IMR-90 (cell line): Measurements from ENCODE around the gene CYGB. TPM values are rescaled to one million over a fixed set of nuclear protein-coding genes. Genes with fewer than 3 reads are reported as not detected.
A peak's percentile ranks its signal among the peaks of the same experiment; 100 is the strongest.

Source experiments
- ATAC-seq: fragments of 200-7000 bp; cut with Tn5 transposase; 2 replicates; pipeline ENCODE4 v1.9.1; 2020; ENCODE audit warnings: low read depth, mild to moderate bottlenecking, moderate library complexity
- BruUV-seq: library from RNA; stranded (reverse); fragments of 400-500 nt; replicated peaks from 2 replicates; lab custom pipeline; 2021; lab: Mats Ljungman, UMichigan
- CTCF ChIA-PET: fragments of 300-600 bp; formaldehyde crosslinking; extraction: SDS; loops from one replicate; lab custom pipeline; 2021; ENCODE audit warnings: antibody characterized with exemption; lab: Yijun Ruan, JAX
- POLR2A ChIA-PET: fragments of 300-600 bp; sonication (Branson Sonifier 250); formaldehyde crosslinking; loops from one replicate; lab custom pipeline; 2022; ENCODE audit warnings: antibody characterized with exemption; ENCODE audit not compliant: unreplicated experiment; lab: Charles Lee
- DNase-seq: peaks from one replicate; pipeline ENCODE4 v3.0.0; 2013
- H2AFZ ChIP-seq: replicated peaks from 2 replicates; pipeline ENCODE3; 2013; ENCODE audit warnings: low read length, mild to moderate bottlenecking; ENCODE audit not compliant: poor library complexity
- H2AK5ac ChIP-seq: 2 replicates; pipeline ENCODE4 v1.6.1; 2013; ENCODE audit warnings: low read depth, low read length, inconsistent platforms
- H2AK9ac ChIP-seq: replicated peaks from 2 replicates; pipeline ENCODE3; 2013; ENCODE audit warnings: mild to moderate bottlenecking, low read depth, low read length, moderate library complexity; ENCODE audit not compliant: poor library complexity
- H2BK120ac ChIP-seq: 2 replicates; pipeline ENCODE4 v1.6.1; 2013; ENCODE audit warnings: low read depth, low read length, inconsistent platforms
- H2BK15ac ChIP-seq: 3 replicates; pipeline ENCODE4 v1.6.1; 2013; ENCODE audit warnings: low read depth, low read length, inconsistent platforms
- H2BK20ac ChIP-seq: 2 replicates; pipeline ENCODE4 v1.6.1; 2013; ENCODE audit warnings: low read depth, mild to moderate bottlenecking, inconsistent platforms, low read length, moderate library complexity
- H2BK5ac ChIP-seq: 2 replicates; pipeline ENCODE4 v1.6.1; 2013; ENCODE audit warnings: mild to moderate bottlenecking, low read depth, low read length, inconsistent platforms; ENCODE audit not compliant: poor library complexity, severe bottlenecking
- H3K14ac ChIP-seq: replicated peaks from 2 replicates; pipeline ENCODE4 v1.6.1; 2013; ENCODE audit warnings: low read depth, low read length, inconsistent platforms
- H3K18ac ChIP-seq: 2 replicates; pipeline ENCODE4 v1.6.1; 2013; ENCODE audit warnings: low read depth, low read length, control low read depth
- H3K23ac ChIP-seq: 2 replicates; pipeline ENCODE4 v1.6.1; 2013; ENCODE audit warnings: low read depth, low read length, inconsistent platforms
- H3K27ac ChIP-seq: 2 replicates; pipeline ENCODE4 v1.5.1; 2013; ENCODE audit warnings: mild to moderate bottlenecking, control low read depth, low read length; ENCODE audit not compliant: insufficient read depth
- H3K27me3 ChIP-seq: 2 replicates; pipeline ENCODE4 v1.6.1; 2013; ENCODE audit warnings: low read length; ENCODE audit not compliant: control insufficient read depth, insufficient read depth
- H3K36me3 ChIP-seq: 2 replicates; pipeline ENCODE4 v1.6.1; 2013; ENCODE audit warnings: low read length, mixed read lengths; ENCODE audit not compliant: control insufficient read depth, insufficient read depth
- H3K4ac ChIP-seq: 2 replicates; pipeline ENCODE4 v1.6.1; 2013; ENCODE audit warnings: low read depth, low read length, inconsistent platforms
- H3K4me1 ChIP-seq: 2 replicates; pipeline ENCODE4 v1.6.1; 2013; ENCODE audit warnings: low read length, mixed read lengths; ENCODE audit not compliant: control insufficient read depth, insufficient read depth
- H3K4me2 ChIP-seq: 2 replicates; pipeline ENCODE4 v1.6.1; 2013; ENCODE audit warnings: low read depth, mild to moderate bottlenecking, control low read depth, low read length, moderate library complexity
- H3K4me3 ChIP-seq: 2 replicates; pipeline ENCODE4 v1.5.1; 2013; ENCODE audit warnings: low read depth, mild to moderate bottlenecking, control low read depth, low read length, moderate library complexity; ENCODE audit not compliant: insufficient read depth
- H3K56ac ChIP-seq: 2 replicates; pipeline ENCODE4 v1.6.1; 2013; ENCODE audit warnings: low read length, inconsistent platforms; ENCODE audit not compliant: insufficient read depth; ENCODE audit errors: extremely low read depth
- H3K79me1 ChIP-seq, 2 experiments: 2 replicates each; pipeline ENCODE4 v1.6.1; 2013; ENCODE audit warnings: low read length in 2 of 2, inconsistent platforms in 1 of 2, low read depth in 1 of 2
- H3K9ac ChIP-seq: 2 replicates; pipeline ENCODE4 v1.6.1; 2013; ENCODE audit warnings: low read depth, low read length, control low read depth
- H3K9me1 ChIP-seq: 2 replicates; pipeline ENCODE4 v1.6.1; 2013; ENCODE audit warnings: low read length, inconsistent platforms; ENCODE audit not compliant: insufficient read depth
- H3K9me3 ChIP-seq: 2 replicates; pipeline ENCODE4 v1.6.1; 2013; ENCODE audit warnings: low read length; ENCODE audit not compliant: control insufficient read depth, insufficient read depth
- H4K20me1 ChIP-seq: 2 replicates; pipeline ENCODE4 v1.6.1; 2013; ENCODE audit warnings: low read length, inconsistent platforms; ENCODE audit not compliant: insufficient read depth
- H4K5ac ChIP-seq: 2 replicates; pipeline ENCODE4 v1.6.1; 2013; ENCODE audit warnings: mild to moderate bottlenecking, low read depth, low read length, control low read depth
- H4K8ac ChIP-seq, 2 experiments: 2 replicates each; pipeline ENCODE4 v1.6.1; 2013; ENCODE audit warnings: low read depth in 2 of 2, low read length in 2 of 2, control low read depth in 1 of 2, inconsistent platforms in 1 of 2
- H4K91ac ChIP-seq: 2 replicates; pipeline ENCODE4 v1.6.1; 2013; ENCODE audit warnings: low read depth, low read length, inconsistent platforms; ENCODE audit not compliant: insufficient read depth
- BHLHE40 ChIP-seq: fragments of 150-350 bp; IDR thresholded peaks from 2 replicates; pipeline ENCODE4 v1.6.1; 2016; ENCODE audit warnings: mild to moderate bottlenecking, low read depth, low read length
- CEBPB ChIP-seq: IDR thresholded peaks from 2 replicates; pipeline ENCODE4 v1.6.1; 2012; ENCODE audit warnings: low read depth, low read length, improper control_type of control experiment
- CHD1 ChIP-seq: IDR thresholded peaks from 2 replicates; pipeline ENCODE4 v1.6.1; 2012; ENCODE audit warnings: low read depth, low read length, improper control_type of control experiment
- CTCF ChIP-seq: conservative IDR thresholded peaks from 2 replicates; pipeline ENCODE4 v1.5.1; 2012; ENCODE audit warnings: mild to moderate bottlenecking, low read depth, low read length, improper control_type of control experiment
- FOS ChIP-seq: fragments of 150-350 bp; IDR thresholded peaks from 2 replicates; pipeline ENCODE4 v1.6.1; 2016; ENCODE audit warnings: low read depth, low read length
- MAZ ChIP-seq: IDR thresholded peaks from 2 replicates; pipeline ENCODE4 v1.6.1; 2012; ENCODE audit warnings: low read depth, mild to moderate bottlenecking, low read length, improper control_type of control experiment, moderate library complexity, borderline replicate concordance
- POLR2A ChIP-seq: IDR thresholded peaks from 2 replicates; pipeline ENCODE4 v1.6.1; 2012; ENCODE audit warnings: mild to moderate bottlenecking, low read depth, low read length
- RAD21 ChIP-seq: IDR thresholded peaks from 2 replicates; pipeline ENCODE4 v1.6.1; 2012; ENCODE audit warnings: low read length, improper control_type of control experiment
- RCOR1 ChIP-seq: IDR thresholded peaks from 2 replicates; pipeline ENCODE4 v1.6.1; 2012; ENCODE audit warnings: mild to moderate bottlenecking, low read length, improper control_type of control experiment; ENCODE audit not compliant: insufficient replicate concordance
- SMC3 ChIP-seq: fragments of 150-350 bp; IDR thresholded peaks from 2 replicates; pipeline ENCODE4 v1.6.1; 2016; ENCODE audit warnings: low read depth, mild to moderate bottlenecking, antibody characterized with exemption, low read length, moderate library complexity
- USF2 ChIP-seq: fragments of 150-350 bp; IDR thresholded peaks from 2 replicates; pipeline ENCODE4 v1.6.1; 2017; ENCODE audit warnings: mild to moderate bottlenecking, antibody characterized with exemption, low read length, low read depth
- WGBS, 2 experiments: methylation state at CpG; one replicate each; pipeline versions ENCODE4 v1.1.5 to v1.1.7; 2013; ENCODE audit warnings: missing lambda C conversion rate in 2 of 2; ENCODE audit not compliant: insufficient read length in 1 of 2; ENCODE audit errors: extremely low coverage in 2 of 2; 5-methylcytosine and 5-hydroxymethylcytosine counted together
- dilution Hi-C: fragments of 300-500 bp; cut with HindIII; formaldehyde crosslinking; loops from one replicate; pipeline ENCODE4 v1.14.3; 2018; ENCODE audit warnings: low sequenced_read_pairs; ENCODE audit not compliant: unreplicated experiment
- in situ Hi-C: fragments of 300-500 bp; cut with MboI; formaldehyde crosslinking; loops from 3 replicates; pipeline ENCODE4 v1.14.3; 2019; ENCODE audit warnings: low sequenced_read_pairs, inconsistent platforms, mixed read lengths
- intact Hi-C: fragments of 100-400 bp; cut with micrococcal nuclease; formaldehyde crosslinking; loops from 2 replicates; pipeline ENCODE4 v1.10.0; 2022
- polyA plus RNA-seq, 3 experiments: library from polyadenylated mRNA; depleted of rRNA; stranded (reverse); fragments of >200 nt; gene quantifications; 2 replicates each; pipeline ENCODE4 v1.2.3, GENCODE V29; 2012; ENCODE audit warnings: low replicate concordance in 1 of 3
- total RNA-seq: library from RNA; depleted of rRNA; stranded (reverse); fragments of >200 nt; gene quantifications from 2 replicates; pipeline ENCODE4 v1.2.3, GENCODE V29; 2012

The CYGB gene
- total and polyA plus RNA-seq, 2 of the 4 experiments (the other 2 are of a cell fraction): 1.3 to 2.9 TPM

- TF ChIP-seq CHD1: no peak
Observed at GRCh38 chr17:76547183-76547641, 9.7 kb upstream of the CYGB start (continued).

- peak overlapping the region; percentile 92 for H2BK5ac ChIP-seq
- peak overlapping the region; percentile 48 for H3K4me2 ChIP-seq
- peak overlapping the region; percentile 57; the same call in 2 of the 3 replicates for H2BK15ac ChIP-seq
- H3K9ac ChIP-seq: peak overlapping the region; percentile 3; the same call in 1 of the 2 replicates
- H3K36me3 ChIP-seq: no peaks in the 10 kb centered on the region
- H3K79me1 ChIP-seq: 0 out of 4 replicates have a peak, but pooled peaks cover 0 to 12% of the 10 kb centered on the region in 2 experiments
- dilution Hi-C loops: no loop called here
- ChIA-PET CTCF (interaction anchor here (0.6 to 1.4 kb wide), 14 partner anchors 10 to 203 kb away, joined by 3 to 9 read pairs (median 3); partner anchors contain the start of gene UBE2O), POLR2A (no interaction called here)
- no TSS peak for BruUV-seq
- no peak overlapping the region for H3K4me3 ChIP-seq
- H3K9me1 ChIP-seq: peaks cover 18% of the 10 kb centered on the region
- WGBS, 2 experiments: 0% methylated on average over 3 of the region's 11 CpGs; no CpG with 5 or more reads in 1 of the 2 experiments
- intact Hi-C loops: loop anchor here (1.0 kb wide), 2 partner anchors 23 to 80 kb away; no protein-coding TSS in a partner anchor
- TF ChIP-seq CTCF (0 out of 2 replicates have a peak, but pooled peaks have one; percentile 15), RAD21 (peak; percentile 25; the same call in 1 of the 2 replicates), CEBPB (peak; percentile 54; the same call in 1 of the 2 replicates), POLR2A (no peak), SMC3 (no peak; the same call in 1 of the 2 replicates), MAZ (peak; percentile 60; the same call in 1 of the 2 replicates), BHLHE40 (no peak), FOS (peak; percentile 43; the same call in 1 of the 2 replicates), RCOR1 (peak; percentile 55), USF2 (no peak)
- peak overlapping the region; percentile 87 for H2BK120ac ChIP-seq
- peak overlapping the region; percentile 99 for H2AK5ac ChIP-seq
- peaks cover 6% of the 10 kb centered on the region; the same call in 1 of the 2 replicates for H4K20me1 ChIP-seq
- peak overlapping the region; percentile 75 for H4K91ac ChIP-seq
- peak overlapping the region; percentile 34; the same call in 1 of the 2 replicates for H3K56ac ChIP-seq
- H2AFZ ChIP-seq: peak overlapping the region; percentile 71
- peaks cover 20% of the 10 kb centered on the region for H3K4me1 ChIP-seq
- H3K14ac ChIP-seq: peak overlapping the region; percentile 61; the same call in 1 of the 2 replicates
- peak overlapping the region; percentile 82 for H2BK20ac ChIP-seq
- ATAC-seq: peak; percentile 51
- peak overlapping the region; percentile 88 for H3K4ac ChIP-seq
- peak overlapping the region; percentile 6; the same call in 1 of the 2 replicates for H4K5ac ChIP-seq
- H2AK9ac ChIP-seq: peak overlapping the region; percentile 57
- H3K9me3 ChIP-seq: no peaks in the 10 kb centered on the region
- peak overlapping the region; percentile 68 for H3K27ac ChIP-seq
- peak overlapping the region; percentile 56 for H3K18ac ChIP-seq
- peak overlapping the region; percentile 3 to 62; a peak in 3 of 4 replicates for H4K8ac ChIP-seq
- H3K27me3 ChIP-seq: no peaks in the 10 kb centered on the region
- in situ Hi-C loops: no loop called here
- peak overlapping the region; percentile 64; the same call in 1 of the 2 replicates for H3K23ac ChIP-seq
- peak; percentile 99 for DNase-seq
Observed at GRCh38 chr17:76546556-76547182, 9.2 kb upstream of the CYGB start.
